H1 (cell line): Measurements from ENCODE around the gene ASIC5. TPM values are rescaled to one million over a fixed set of nuclear protein-coding genes. Genes with fewer than 3 reads are reported as not detected.

Experiments
- CTCF ChIA-PET: fragments of 300-600 bp; sonication (Branson Sonifier 250); formaldehyde crosslinking; loops from one replicate; lab custom pipeline; 2021; ENCODE audit not compliant: partially characterized antibody; lab: Charles Lee
- POLR2A ChIA-PET: fragments of 300-600 bp; sonication (Branson Sonifier 250); formaldehyde crosslinking; loops from one replicate; lab custom pipeline; 2021; ENCODE audit warnings: inconsistent platforms; ENCODE audit not compliant: partially characterized antibody; lab: Charles Lee
- DNase-seq, 2 experiments: peaks; one replicate each; pipeline versions ENCODE4 v3.0.0 to v3.0.0-alpha.2; 2010 to 2022; ENCODE audit warnings: low spot score in 2 of 2, low read depth in 1 of 2, mixed read lengths in 1 of 2
- FAIRE-seq: peaks from 2 replicates; lab custom pipeline; 2011; peaks lifted over from hg19 to GRCh38; lab: Jason Lieb, UNC
- H2AFZ ChIP-seq: 2 replicates; pipeline ENCODE4 v1.8.1; 2012; ENCODE audit warnings: low read length, inconsistent platforms
- H2AK5ac ChIP-seq: 2 replicates; pipeline ENCODE4 v1.6.1; 2013; ENCODE audit warnings: low read depth, low read length
- H2BK120ac ChIP-seq: replicated peaks from 2 replicates; pipeline ENCODE3; 2013; ENCODE audit warnings: low read depth, low read length, inconsistent platforms
- H2BK12ac ChIP-seq: 2 replicates; pipeline ENCODE4 v1.6.1; 2013; ENCODE audit warnings: low read depth, low read length
- H2BK15ac ChIP-seq: 2 replicates; pipeline ENCODE4 v1.6.1; 2013; ENCODE audit warnings: low read length
- H2BK20ac ChIP-seq: 2 replicates; pipeline ENCODE4 v1.6.1; 2013; ENCODE audit warnings: low read length
- H2BK5ac ChIP-seq: 2 replicates; pipeline ENCODE4 v1.6.1; 2013; ENCODE audit warnings: low read depth, low read length
- H3K14ac ChIP-seq: 2 replicates; pipeline ENCODE4 v1.6.1; 2013; ENCODE audit warnings: inconsistent platforms; ENCODE audit not compliant: insufficient read length
- H3K18ac ChIP-seq: 2 replicates; pipeline ENCODE4 v1.6.1; 2013; ENCODE audit warnings: low read length; ENCODE audit errors: extremely low read depth
- H3K23ac ChIP-seq: 2 replicates; pipeline ENCODE4 v1.6.1; 2013; ENCODE audit warnings: inconsistent platforms; ENCODE audit not compliant: insufficient read length
- H3K23me2 ChIP-seq: 2 replicates; pipeline ENCODE4 v1.6.1; 2013; ENCODE audit warnings: low read depth, low read length
- H3K27ac ChIP-seq: 2 replicates; pipeline ENCODE4 v1.6.1; 2011; ENCODE audit warnings: low read depth, low read length, inconsistent platforms
- H3K27me3 ChIP-seq, 4 experiments: replicated peaks in 1 of 4; 1 replicate in 1 of 4; 2 replicates in 3 of 4; pipeline versions ENCODE4 v1.6.1 to v1.8.1; 2011 to 2013; ENCODE audit warnings: low read length in 3 of 4, mild to moderate bottlenecking in 3 of 4, inconsistent platforms in 2 of 4, mixed read lengths in 2 of 4, moderate library complexity in 1 of 4; ENCODE audit not compliant: control insufficient read depth in 3 of 4, insufficient read depth in 3 of 4; ENCODE audit errors: extremely low read depth in 1 of 4
- H3K36me3 ChIP-seq, 4 experiments: 2 replicates each; pipeline versions ENCODE4 v1.6.1 to v1.8.1; 2011 to 2013; ENCODE audit warnings: mild to moderate bottlenecking in 4 of 4, low read length in 3 of 4, moderate library complexity in 2 of 4, control low read depth in 1 of 4, inconsistent platforms in 1 of 4; ENCODE audit not compliant: insufficient read depth in 4 of 4, control insufficient read depth in 2 of 4
- H3K4ac ChIP-seq: replicated peaks from 2 replicates; pipeline ENCODE3; 2013; ENCODE audit warnings: low read length, low read depth, mixed read lengths, inconsistent platforms; ENCODE audit not compliant: insufficient read length
- H3K4me1 ChIP-seq, 4 experiments: replicated peaks in 1 of 4; 1 replicate in 1 of 4; 2 replicates in 3 of 4; pipeline versions ENCODE4 v1.6.1 to v1.8.1; 2011 to 2013; ENCODE audit warnings: low read length in 3 of 4, inconsistent platforms in 2 of 4, mixed read lengths in 1 of 4; ENCODE audit not compliant: insufficient read depth in 4 of 4, control insufficient read depth in 3 of 4
- H3K4me2 ChIP-seq, 2 experiments: 2 replicates each; pipeline versions ENCODE4 v1.6.1 to v1.8.1; 2011 to 2013; ENCODE audit warnings: low read depth in 2 of 2, low read length in 2 of 2, control low read depth in 1 of 2, inconsistent platforms in 1 of 2, mild to moderate bottlenecking in 1 of 2; ENCODE audit not compliant: insufficient read depth in 1 of 2
- H3K4me3 ChIP-seq, 4 experiments: fragments of 200-600, 300-600 bp in 1 of 4; sonication (generic), shearing (Covaris generic), sonication (Bioruptor Twin) in 1 of 4; 2 replicates each; pipeline versions ENCODE4 v1.5.1 to v1.8.1; 2011 to 2016; ENCODE audit warnings: low read length in 4 of 4, low read depth in 3 of 4, control low read depth in 2 of 4, inconsistent platforms in 2 of 4, mild to moderate bottlenecking in 2 of 4, mixed read lengths in 1 of 4, moderate library complexity in 1 of 4; ENCODE audit not compliant: insufficient read depth in 2 of 4; ENCODE audit errors: extremely low read depth in 1 of 4
- H3K56ac ChIP-seq: replicated peaks from 2 replicates; pipeline ENCODE3; 2013; ENCODE audit warnings: low read depth, mild to moderate bottlenecking, mixed read lengths, low read length, inconsistent platforms; ENCODE audit not compliant: insufficient read length
- H3K79me1 ChIP-seq: 2 replicates; pipeline ENCODE4 v1.6.1; 2013; ENCODE audit warnings: low read depth, low read length, control low read depth
- H3K79me2 ChIP-seq, 2 experiments: 2 replicates each; pipeline versions ENCODE4 v1.6.1 to v1.8.1; 2012 to 2013; ENCODE audit warnings: low read length in 2 of 2, mild to moderate bottlenecking in 2 of 2, inconsistent platforms in 1 of 2; ENCODE audit not compliant: insufficient read depth in 2 of 2, control insufficient read depth in 1 of 2
- H3K9ac ChIP-seq, 4 experiments: replicated peaks in 1 of 4; 1 replicate in 1 of 4; 2 replicates in 3 of 4; pipeline versions ENCODE4 v1.6.1 to v1.8.1; 2011 to 2013; ENCODE audit warnings: low read depth in 3 of 4, low read length in 3 of 4, control low read depth in 2 of 4, mild to moderate bottlenecking in 2 of 4, moderate library complexity in 2 of 4, inconsistent platforms in 1 of 4; ENCODE audit errors: extremely low read depth in 1 of 4
- H3K9me3 ChIP-seq, 2 experiments: 2 replicates each; pipeline versions ENCODE4 v1.6.1 to v1.8.1; 2012 to 2013; ENCODE audit warnings: mild to moderate bottlenecking in 2 of 2, moderate library complexity in 2 of 2, control low read depth in 1 of 2, inconsistent platforms in 1 of 2, low read depth in 1 of 2, low read length in 1 of 2, mixed read lengths in 1 of 2; ENCODE audit not compliant: insufficient read depth in 2 of 2
- H4K20me1 ChIP-seq, 2 experiments: replicated peaks in 1 of 2; 2 replicates each; pipeline versions ENCODE3 to v1.8.1; 2011 to 2013; ENCODE audit warnings: inconsistent platforms in 2 of 2, low read length in 2 of 2, mild to moderate bottlenecking in 1 of 2; ENCODE audit not compliant: insufficient read depth in 2 of 2, control insufficient read depth in 1 of 2
- H4K5ac ChIP-seq: 2 replicates; pipeline ENCODE4 v1.6.1; 2013; ENCODE audit warnings: low read length, low read depth, mixed read lengths, inconsistent platforms; ENCODE audit not compliant: insufficient read length
- H4K8ac ChIP-seq: 2 replicates; pipeline ENCODE4 v1.8.0; 2013; ENCODE audit warnings: mild to moderate bottlenecking, moderate library complexity, low read length, inconsistent platforms; ENCODE audit not compliant: insufficient read depth; ENCODE audit errors: extremely low read depth
- H4K91ac ChIP-seq: replicated peaks from 2 replicates; pipeline ENCODE3; 2013; ENCODE audit warnings: low read length, mixed read lengths, inconsistent platforms; ENCODE audit not compliant: insufficient read length
- SIX5 ChIP-seq: IDR thresholded peaks from 2 replicates; pipeline ENCODE4 v1.6.1; 2011; ENCODE audit warnings: mild to moderate bottlenecking, low read depth, low read length
- TCF12 ChIP-seq: IDR thresholded peaks from 2 replicates; pipeline ENCODE4 v1.6.1; 2011; ENCODE audit warnings: low read depth, mild to moderate bottlenecking, low read length
- YY1 ChIP-seq: IDR thresholded peaks from 2 replicates; pipeline ENCODE4 v1.6.1; 2011; ENCODE audit warnings: low read depth, mild to moderate bottlenecking, low read length
- WGBS, 2 experiments: shearing (Covaris generic) in 1 of 2; methylation state at CpG; one replicate each; pipeline versions ENCODE4 v1.1.6 to v1.1.7; 2013 to 2015; ENCODE audit warnings: low lambda C conversion rate in 2 of 2, mixed read lengths in 2 of 2, inconsistent platforms in 1 of 2, low coverage in 1 of 2, missing lambda C conversion rate in 1 of 2; ENCODE audit not compliant: insufficient replicate concordance in 2 of 2, insufficient coverage in 1 of 2, insufficient read length in 1 of 2; ENCODE audit errors: extremely low coverage in 1 of 2, missing lambda C conversion rate in 1 of 2; 5-methylcytosine and 5-hydroxymethylcytosine counted together
- polyA plus RNA-seq, 7 experiments: library from polyadenylated mRNA; depleted of rRNA in 3 of 7; stranded (reverse) in 5 of 7; unstranded in 2 of 7; fragments of >200 nt in 5 of 7; fragments of 200-250 nt in 2 of 7; gene quantifications; 1 replicate in 5 of 7; 2 replicates in 1 of 7; 4 replicates in 1 of 7; pipeline versions ENCODE4 v1.2.1 to v1.2.3, GENCODE V29; 2011 to 2013; ENCODE audit warnings: missing spikeins in 2 of 7, mixed read lengths in 2 of 7
- total RNA-seq: library from RNA; stranded (reverse); fragmentation: NEBNext Ultra II Directional; extraction: Animal tissue kit (Norgen Biotek cat#: 25700); gene quantifications from 2 replicates; pipeline ENCODE4 v1.2.1, GENCODE V29; 2021

ASIC5 gene
- total and polyA plus RNA-seq, 2 of the 8 experiments (the other 6 are each of a cell fraction or from before 2014, with no cell fraction given): not detected

GRCh38 chr4:155889031-155889793 lies 23.1 kb upstream of the ASIC5 start:
- Histone ChIP-seq H3K79me1 (no peaks in the 10 kb centered on the region), H3K4me3 (no peak overlapping the region), H3K9ac (no peak overlapping the region), H3K36me3 (no peaks in the 10 kb centered on the region), H4K5ac (no peak overlapping the region), H3K23me2 (no peaks in the 10 kb centered on the region), H3K23ac (no peak overlapping the region), H4K20me1 (no peaks in the 10 kb centered on the region), H3K27ac (no peak overlapping the region), H2AFZ (no peak overlapping the region), H2BK12ac (no peak overlapping the region), H4K8ac (no peak overlapping the region), H3K9me3 (no peaks in the 10 kb centered on the region), H3K18ac (no peak overlapping the region), H3K79me2 (no peaks in the 10 kb centered on the region), H2BK5ac (no peak overlapping the region), H3K27me3 (no peaks in the 10 kb centered on the region), H2BK15ac (no peak overlapping the region), H4K91ac (no peak overlapping the region), H3K4me2 (no peak overlapping the region), H3K14ac (no peak overlapping the region), H2BK20ac (no peak overlapping the region), H2BK120ac (no peak overlapping the region), H2AK5ac (no peak overlapping the region), H3K56ac (no peak overlapping the region), H3K4me1 (no peaks in the 10 kb centered on the region), H3K4ac (no peak overlapping the region)
- 76% methylated on average over 5 of the region's 5 CpGs; no CpG with 5 or more reads in 1 of the 2 experiments for WGBS, 2 experiments
- TF ChIP-seq YY1 (no peak), SIX5 (no peak), TCF12 (no peak)
- no peak for FAIRE-seq
- POLR2A ChIA-PET: no interaction called here
- DNase-seq: no peak
- CTCF ChIA-PET: interaction anchor here (0.6 to 1.4 kb wide), 2 partner anchors 19 to 32 kb away, joined by 3 read pairs; no protein-coding TSS in a partner anchor
